Hematopoietic multipotent progenitor cell treated with erythropoietin and hydrocortisone succinate and interleukin-3 and kit ligand, for 6 days (in vitro differentiated cells): ENCODE data around the gene ZDHHC3.

ENCODE experiments used
- DNase-seq: peaks from one replicate; pipeline ENCODE4 v3.0.0-alpha.2; 2015

ZDHHC3 gene

GRCh38 chr3:44890852-44891251 lies 85.1 kb downstream of the ZDHHC3 start:
- DNase-seq = no peak

- DNase-seq = no peak
Measured at GRCh38 chr3:44890258-44890657, 85.7 kb downstream of the ZDHHC3 start.

GRCh38 chr3:44887101-44887500 lies 88.9 kb downstream of the ZDHHC3 start:
- no peak for DNase-seq

GRCh38 chr3:44886561-44886960 lies 89.4 kb downstream of the ZDHHC3 start:
- DNase-seq = no peak

GRCh38 chr3:44885618-44886017 lies 90.4 kb downstream of the ZDHHC3 start:
- no peak for DNase-seq

GRCh38 chr3:44883999-44884431 lies 92.0 kb downstream of the ZDHHC3 start:
- no peak for DNase-seq

- DNase-seq = peak; percentile 14
Measured at GRCh38 chr3:44883213-44883955, 92.6 kb downstream of the ZDHHC3 start.

DNA sequence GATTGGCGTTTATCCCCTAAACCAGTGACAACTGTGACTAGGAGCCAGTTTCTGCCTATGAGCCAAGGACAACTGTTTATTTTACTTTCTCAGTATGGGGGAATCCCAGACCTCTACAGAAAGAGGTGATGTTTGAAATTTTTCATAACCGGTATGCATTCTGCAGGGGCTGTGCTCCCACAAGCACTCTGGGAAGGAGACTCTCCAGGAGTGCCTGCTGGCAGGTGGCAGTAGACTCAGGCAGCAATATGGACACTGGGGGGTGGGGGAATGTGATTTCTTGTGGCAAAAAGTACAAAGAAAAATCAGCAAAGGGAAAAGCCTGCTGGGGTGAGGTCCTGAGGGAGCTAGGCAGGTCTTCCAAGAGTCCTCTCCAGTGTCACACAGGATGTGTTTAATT lies 95.7 kb downstream of the ZDHHC3 start:
- DNase-seq = no peak

DNA sequence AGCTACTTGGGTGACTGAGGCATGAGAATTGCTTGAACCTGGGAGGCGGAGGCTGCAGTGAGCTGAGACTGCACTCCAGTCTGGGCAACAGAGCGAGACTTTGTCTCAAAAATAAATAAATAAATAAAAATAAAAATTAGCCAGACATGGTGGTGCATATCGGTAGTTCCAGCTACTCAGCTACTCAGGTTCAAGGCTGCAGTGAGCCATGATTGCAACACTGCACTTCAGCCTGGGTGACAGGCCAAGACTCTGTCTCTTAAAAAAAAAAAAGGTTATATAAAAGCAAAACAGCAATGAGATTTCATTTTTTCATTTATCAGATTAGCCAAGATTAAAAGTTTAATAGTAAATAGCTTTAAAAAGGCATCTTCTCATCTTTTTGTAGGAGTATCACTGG lies 98.6 kb downstream of the ZDHHC3 start:
- no peak for DNase-seq

GRCh38 chr3:44875596-44875995 lies 100.4 kb downstream of the ZDHHC3 start:
- no peak for DNase-seq
